KMS-11 (cell line): ENCODE measurements around the gene CCDC33.

Experiments used
- H2AFZ ChIP-seq: fragments of 200-600 bp; sonication (generic); 2 replicates; pipeline ENCODE4 v1.6.1; 2016; ENCODE audit warnings: antibody characterized with exemption, mixed run types, low read depth
- H3K27ac ChIP-seq: fragments of 200-600 bp; sonication (generic); 2 replicates; pipeline ENCODE4 v1.6.1; 2016; ENCODE audit warnings: mild to moderate bottlenecking, mixed run types
- H3K27me3 ChIP-seq: fragments of 200-600 bp; sonication (generic); 2 replicates; pipeline ENCODE4 v1.6.1; 2017; ENCODE audit warnings: mild to moderate bottlenecking, low read depth, mixed run types, moderate library complexity; ENCODE audit not compliant: insufficient read depth
- H3K36me3 ChIP-seq: fragments of 200-600 bp; sonication (generic); 2 replicates; pipeline ENCODE4 v1.6.1; 2017; ENCODE audit warnings: mild to moderate bottlenecking, mixed run types; ENCODE audit not compliant: insufficient read depth
- H3K4me1 ChIP-seq: fragments of 200-600 bp; sonication (generic); 2 replicates; pipeline ENCODE4 v1.6.1; 2016; ENCODE audit warnings: mild to moderate bottlenecking, low read depth, mixed run types; ENCODE audit not compliant: poor library complexity, severe bottlenecking
- H3K4me2 ChIP-seq: fragments of 200-600 bp; sonication (generic); 2 replicates; pipeline ENCODE4 v1.7.0; 2016; ENCODE audit warnings: mild to moderate bottlenecking, mixed run types
- H3K4me3 ChIP-seq: fragments of 200-600 bp; sonication (generic); IDR thresholded peaks from 2 replicates; pipeline ENCODE4 v1.6.1; 2017; ENCODE audit warnings: low read depth, low read length, mixed read lengths; ENCODE audit not compliant: insufficient read depth
- H3K79me2 ChIP-seq: fragments of 200-600 bp; sonication (generic); 2 replicates; pipeline ENCODE4 v1.6.1; 2016; ENCODE audit warnings: low read depth, mixed run types; ENCODE audit not compliant: insufficient read depth
- H3K9ac ChIP-seq: fragments of 200-600 bp; sonication (generic); 2 replicates; pipeline ENCODE4 v1.6.1; 2016; ENCODE audit warnings: mild to moderate bottlenecking, mixed run types
- H4K20me1 ChIP-seq: fragments of 200-600 bp; sonication (generic); 2 replicates; pipeline ENCODE4 v1.6.1; 2016; ENCODE audit warnings: mild to moderate bottlenecking, mixed run types; ENCODE audit not compliant: insufficient read depth
- TF ChIP-seq, protein P1 (sequence below): fragments of 200-600 bp; sonication (generic); conservative IDR thresholded peaks from 2 replicates; pipeline ENCODE4 v1.6.1; 2017; ENCODE audit warnings: low read depth, mild to moderate bottlenecking, antibody characterized with exemption, low read length, moderate library complexity, mixed read lengths

Gene CCDC33

DNA sequence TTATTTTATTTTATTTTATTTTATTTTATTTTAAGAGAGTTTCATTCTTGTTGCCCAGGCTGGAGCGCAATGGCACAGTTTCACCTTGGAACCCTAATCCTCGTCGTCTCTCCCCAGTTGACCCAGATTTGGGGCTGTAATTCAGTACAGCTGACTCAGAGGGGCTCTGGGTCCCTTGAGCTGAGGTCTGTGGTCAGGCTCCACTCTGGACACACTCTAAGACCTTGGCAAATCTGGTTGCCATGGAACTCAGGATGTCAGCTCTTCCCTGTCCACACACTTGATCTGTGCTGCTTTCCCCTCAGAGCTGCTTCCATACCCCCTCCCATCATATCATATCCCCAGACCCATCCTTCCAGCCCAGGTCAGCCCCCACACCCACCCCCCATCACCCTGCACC is 132.0 kb downstream of the CCDC33 start:
- H4K20me1 ChIP-seq: no peaks in the 10 kb centered on the region
- H2AFZ ChIP-seq: no peak overlapping the region
- no peaks in the 10 kb centered on the region for H3K4me1 ChIP-seq
- no peak overlapping the region for H3K27ac ChIP-seq
- H3K4me3 ChIP-seq: no peak overlapping the region
- H3K4me2 ChIP-seq: no peak overlapping the region
- TF ChIP-seq, protein P1, sequence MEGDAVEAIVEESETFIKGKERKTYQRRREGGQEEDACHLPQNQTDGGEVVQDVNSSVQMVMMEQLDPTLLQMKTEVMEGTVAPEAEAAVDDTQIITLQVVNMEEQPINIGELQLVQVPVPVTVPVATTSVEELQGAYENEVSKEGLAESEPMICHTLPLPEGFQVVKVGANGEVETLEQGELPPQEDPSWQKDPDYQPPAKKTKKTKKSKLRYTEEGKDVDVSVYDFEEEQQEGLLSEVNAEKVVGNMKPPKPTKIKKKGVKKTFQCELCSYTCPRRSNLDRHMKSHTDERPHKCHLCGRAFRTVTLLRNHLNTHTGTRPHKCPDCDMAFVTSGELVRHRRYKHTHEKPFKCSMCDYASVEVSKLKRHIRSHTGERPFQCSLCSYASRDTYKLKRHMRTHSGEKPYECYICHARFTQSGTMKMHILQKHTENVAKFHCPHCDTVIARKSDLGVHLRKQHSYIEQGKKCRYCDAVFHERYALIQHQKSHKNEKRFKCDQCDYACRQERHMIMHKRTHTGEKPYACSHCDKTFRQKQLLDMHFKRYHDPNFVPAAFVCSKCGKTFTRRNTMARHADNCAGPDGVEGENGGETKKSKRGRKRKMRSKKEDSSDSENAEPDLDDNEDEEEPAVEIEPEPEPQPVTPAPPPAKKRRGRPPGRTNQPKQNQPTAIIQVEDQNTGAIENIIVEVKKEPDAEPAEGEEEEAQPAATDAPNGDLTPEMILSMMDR: no peak
- H3K27me3 ChIP-seq: peaks cover 12% of the 10 kb centered on the region; the same call in 1 of the 2 replicates
- H3K79me2 ChIP-seq: no peaks in the 10 kb centered on the region
- no peaks in the 10 kb centered on the region for H3K36me3 ChIP-seq
- H3K9ac ChIP-seq: no peak overlapping the region

DNA sequence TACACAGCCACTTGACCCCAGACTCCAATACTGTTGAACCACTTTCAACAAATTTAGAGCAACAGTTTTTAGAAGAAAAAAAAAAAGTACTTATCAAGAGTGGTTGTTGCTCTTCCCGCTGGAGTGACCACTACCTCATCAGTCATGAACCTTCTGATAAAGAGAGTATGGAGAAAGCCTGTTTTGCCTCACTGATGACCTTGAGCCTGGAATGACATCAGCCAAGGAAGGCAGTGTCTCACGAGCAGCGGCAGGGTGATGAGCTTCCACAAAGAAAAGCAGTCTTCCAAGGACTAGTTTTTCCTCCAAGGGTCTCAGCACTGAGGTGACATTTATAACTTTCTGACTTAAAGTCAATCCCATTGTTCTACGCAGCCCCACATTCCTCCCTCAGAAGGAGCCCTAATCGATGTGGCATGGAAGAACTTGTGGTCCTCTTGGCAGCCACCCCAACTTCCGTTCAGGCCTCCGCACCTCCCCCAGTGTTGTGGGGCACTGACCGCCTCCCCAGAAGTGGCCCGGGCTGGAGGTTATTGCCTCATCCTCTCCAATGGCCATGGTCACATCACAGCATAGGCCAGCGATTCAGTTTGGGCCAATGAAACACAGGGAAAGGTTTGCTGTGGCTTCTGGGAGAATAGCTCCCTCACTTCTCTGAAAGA is 133.1 kb downstream of the CCDC33 start:
- Histone ChIP-seq H3K27ac (no peak overlapping the region), H3K4me2 (no peak overlapping the region), H4K20me1 (no peaks in the 10 kb centered on the region), H3K79me2 (no peaks in the 10 kb centered on the region), H3K36me3 (no peaks in the 10 kb centered on the region), H3K27me3 (peaks cover 12% of the 10 kb centered on the region; the same call in 1 of the 2 replicates), H3K9ac (no peak overlapping the region), H2AFZ (no peak overlapping the region), H3K4me3 (no peak overlapping the region), H3K4me1 (peaks cover 4% of the 10 kb centered on the region)
- TF ChIP-seq, protein P1: no peak

DNA sequence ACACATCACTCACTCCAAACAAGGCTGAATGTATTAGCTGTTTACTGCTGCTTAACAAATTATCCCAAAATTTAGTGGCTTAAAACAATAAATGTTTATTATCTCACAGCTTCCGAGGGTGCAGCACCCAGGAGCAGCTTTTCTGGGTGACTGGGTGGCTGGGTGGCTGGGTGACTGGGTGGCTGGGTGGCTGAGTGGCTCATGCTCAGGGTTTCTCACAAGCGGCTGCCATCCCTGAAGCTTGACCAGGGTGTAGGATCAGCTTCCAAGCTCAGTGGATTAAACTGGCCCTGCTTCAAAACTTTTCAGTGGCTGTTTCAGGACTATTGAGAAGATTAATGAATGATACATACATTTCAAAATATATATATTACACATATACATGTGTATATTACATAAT is 133.6 kb downstream of the CCDC33 start:
- Histone ChIP-seq H3K4me2 (no peak overlapping the region), H2AFZ (no peak overlapping the region), H3K36me3 (no peaks in the 10 kb centered on the region), H3K27ac (no peak overlapping the region), H3K4me1 (peaks cover 7% of the 10 kb centered on the region), H3K27me3 (peaks cover 12% of the 10 kb centered on the region; the same call in 1 of the 2 replicates), H4K20me1 (no peaks in the 10 kb centered on the region), H3K4me3 (no peak overlapping the region), H3K79me2 (no peaks in the 10 kb centered on the region), H3K9ac (no peak overlapping the region)
- TF ChIP-seq, protein P1: no peak

DNA sequence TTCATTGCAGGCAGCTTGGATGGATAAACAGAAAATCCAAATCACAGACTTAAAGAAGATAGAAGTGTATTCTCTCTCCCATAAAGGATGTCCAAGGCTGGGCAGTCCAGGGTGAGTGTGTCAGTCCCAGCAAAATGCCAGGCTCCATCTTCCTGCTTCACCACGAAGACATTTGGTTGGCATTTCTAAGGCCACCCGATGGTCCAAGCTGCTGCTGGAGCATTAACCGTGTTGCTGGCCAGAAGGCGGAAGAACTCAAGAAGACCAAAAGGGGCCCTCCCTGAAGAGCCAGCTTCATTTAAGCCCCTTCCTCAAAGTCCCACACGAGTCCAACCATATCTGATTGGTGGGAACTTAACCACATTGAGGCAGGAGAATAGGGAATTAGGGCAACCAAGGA is 134.3 kb downstream of the CCDC33 start:
- H2AFZ ChIP-seq: no peak overlapping the region
- H3K4me1 ChIP-seq: peaks cover 14% of the 10 kb centered on the region
- H3K4me3 ChIP-seq: no peak overlapping the region
- H3K4me2 ChIP-seq: no peak overlapping the region
- H3K9ac ChIP-seq: no peak overlapping the region
- no peaks in the 10 kb centered on the region for H4K20me1 ChIP-seq
- H3K27me3 ChIP-seq: peaks cover 12% of the 10 kb centered on the region; the same call in 1 of the 2 replicates
- H3K36me3 ChIP-seq: no peaks in the 10 kb centered on the region
- no peak overlapping the region for H3K27ac ChIP-seq
- H3K79me2 ChIP-seq: no peaks in the 10 kb centered on the region
- TF ChIP-seq, protein P1: no peak
